Fibroblast of skin of scalp (primary cell): ENCODE measurements around the gene ATOH8.

Source experiments
- DNase-seq: peaks from one replicate; pipeline ENCODE4 v3.0.0-alpha.2; 2013

The ATOH8 gene

DNA sequence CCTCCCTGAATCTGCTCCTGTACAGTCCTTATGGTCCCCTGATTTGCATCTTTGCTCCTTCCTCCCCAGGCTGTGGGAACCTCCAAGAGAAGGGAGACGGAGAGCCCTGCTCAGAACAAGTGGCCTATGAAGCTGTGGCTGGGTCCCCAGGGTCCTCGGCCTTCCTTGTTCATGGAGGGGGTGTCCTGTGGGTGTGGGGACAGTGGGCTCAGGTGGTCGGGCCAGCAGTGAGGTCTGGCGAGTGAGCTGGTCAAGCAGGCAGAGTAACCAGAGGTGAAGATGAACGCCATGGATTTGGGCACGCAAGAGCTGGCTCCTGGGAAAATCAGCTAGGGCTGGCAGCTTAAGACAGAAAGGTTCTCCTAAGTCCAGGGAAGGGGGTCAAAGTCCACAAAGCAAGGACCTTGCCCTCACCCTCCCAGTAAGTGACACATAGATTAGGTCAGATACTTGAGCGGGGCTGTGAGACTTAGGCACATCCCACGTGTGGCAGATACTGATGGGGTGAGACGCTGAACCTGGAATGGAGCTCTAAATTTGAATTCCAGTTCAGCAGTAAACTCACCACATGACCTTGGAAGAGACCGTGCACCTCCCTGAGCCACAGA lies 34.8 kb upstream of the ATOH8 start:
- no peak for DNase-seq

DNA sequence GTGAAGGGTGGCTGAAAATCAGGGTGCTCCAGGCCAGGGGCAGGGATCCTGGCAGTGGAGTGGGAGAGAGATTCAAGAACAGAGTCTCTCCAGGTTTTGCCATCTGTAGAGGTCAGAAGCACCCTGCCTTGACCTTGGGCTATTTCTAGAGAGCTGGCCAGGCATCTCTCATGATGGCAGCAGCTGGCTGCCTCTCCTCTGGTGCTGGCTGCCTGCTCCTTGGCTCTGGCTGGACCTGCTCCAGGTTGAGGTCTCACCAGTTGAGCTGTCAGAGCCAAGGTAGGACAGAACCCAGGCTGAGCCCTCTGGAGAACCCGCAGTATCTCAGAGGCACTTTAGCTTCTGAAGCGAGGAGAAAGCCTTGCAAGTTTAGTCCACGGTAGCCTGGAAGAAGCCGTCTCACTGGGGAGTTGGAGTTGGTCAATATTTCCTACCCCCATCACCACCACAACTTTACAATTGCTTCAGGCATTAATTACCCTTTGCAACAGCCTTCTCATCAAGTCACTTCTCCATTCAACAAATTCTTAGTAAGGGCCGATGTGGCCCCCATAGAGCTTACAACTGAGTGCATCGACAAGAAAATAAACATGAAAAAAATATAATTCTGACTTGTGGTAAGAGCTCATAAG lies 34.1 kb upstream of the ATOH8 start:
- DNase-seq, result no peak

DNA sequence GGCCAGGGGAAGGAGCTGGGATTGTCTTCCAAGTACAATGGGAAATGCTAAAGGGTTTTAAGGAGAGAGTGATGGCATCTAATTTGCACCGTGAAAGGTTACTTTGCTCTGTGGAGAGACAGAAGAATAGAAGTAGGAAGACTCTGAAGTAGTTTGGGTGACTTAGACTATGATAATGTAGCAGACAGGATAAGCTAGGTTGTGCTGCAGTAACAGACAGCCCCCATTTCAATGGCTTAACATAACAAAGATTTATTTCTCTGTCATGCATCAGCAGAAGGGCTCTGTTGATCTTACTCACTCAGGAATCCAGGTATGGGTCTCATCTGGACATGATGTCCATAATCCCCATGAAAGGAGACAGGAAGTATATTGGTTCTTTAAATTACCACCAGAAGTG lies 33.3 kb upstream of the ATOH8 start:
- no peak for DNase-seq

DNA sequence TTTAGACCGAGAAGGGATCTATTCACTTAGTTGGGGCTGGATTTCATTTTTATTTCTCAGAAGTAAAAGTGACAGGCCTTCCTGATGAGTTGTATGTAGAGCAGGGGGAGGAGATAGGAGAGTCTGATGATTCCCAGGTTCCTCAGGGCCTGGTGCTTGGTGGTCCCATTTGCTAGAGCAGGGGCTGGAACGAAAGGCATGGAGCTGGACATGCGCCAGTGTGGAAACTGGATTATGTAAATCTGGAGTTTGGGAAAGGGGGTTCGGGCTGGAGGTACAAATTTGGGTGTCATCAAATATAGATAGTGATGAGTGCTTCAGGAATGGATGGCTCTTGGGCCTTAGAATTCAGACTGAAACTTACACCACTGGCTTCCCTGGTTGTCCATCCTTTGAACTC lies 32.1 kb upstream of the ATOH8 start:
- DNase-seq, result no peak

DNA sequence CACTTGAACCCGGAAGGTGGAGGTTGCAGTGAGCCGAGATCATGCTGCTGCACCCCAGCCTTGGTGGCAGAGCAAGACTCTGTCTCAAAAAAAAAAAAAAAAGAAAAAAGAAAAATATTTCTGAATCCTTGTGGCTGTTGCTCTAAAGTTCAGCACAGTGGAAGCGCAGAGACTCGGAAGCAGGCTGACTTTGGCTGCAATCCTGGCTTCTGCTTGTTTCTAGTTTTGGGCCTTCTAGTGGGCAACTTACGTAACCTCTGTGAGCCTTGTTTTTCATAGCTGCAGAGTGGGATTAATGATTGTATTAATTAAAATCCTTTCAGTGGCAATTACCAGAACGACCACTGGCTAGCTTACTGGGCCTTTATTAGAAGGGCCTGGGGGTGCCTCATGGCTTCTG lies 31.3 kb upstream of the ATOH8 start:
- no peak for DNase-seq

DNA sequence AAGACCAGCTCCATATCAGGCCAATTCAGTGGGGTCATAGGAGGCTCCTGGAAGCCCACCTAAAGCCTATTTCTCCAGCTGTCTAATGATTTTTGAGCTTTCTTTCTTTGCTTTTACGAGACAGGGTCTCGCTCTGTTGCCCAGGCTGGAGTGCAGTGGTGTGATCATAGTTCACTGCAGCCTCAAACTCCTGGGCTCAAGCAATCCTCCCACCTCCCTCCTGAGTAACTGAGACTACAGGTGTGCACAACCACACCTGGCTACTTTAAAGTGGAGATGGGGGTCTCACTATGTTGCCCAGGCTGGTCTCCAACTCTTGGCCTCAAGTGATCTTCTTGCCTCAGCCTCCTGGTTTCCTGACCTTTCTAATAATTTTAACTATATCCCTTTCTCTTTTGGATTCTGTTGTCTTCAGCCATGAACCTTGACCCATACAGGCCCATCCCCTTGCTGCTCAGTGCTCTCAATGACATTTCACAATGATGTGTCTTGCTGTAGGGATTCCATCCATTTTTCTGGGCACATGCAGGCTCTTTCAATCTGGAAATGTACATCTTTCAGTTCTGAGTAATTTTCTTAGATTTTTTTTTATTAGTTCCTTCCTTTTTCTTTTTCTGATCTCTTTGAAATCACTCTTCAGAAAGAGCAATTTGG lies 30.0 kb upstream of the ATOH8 start:
- peak; percentile 56 for DNase-seq

DNA sequence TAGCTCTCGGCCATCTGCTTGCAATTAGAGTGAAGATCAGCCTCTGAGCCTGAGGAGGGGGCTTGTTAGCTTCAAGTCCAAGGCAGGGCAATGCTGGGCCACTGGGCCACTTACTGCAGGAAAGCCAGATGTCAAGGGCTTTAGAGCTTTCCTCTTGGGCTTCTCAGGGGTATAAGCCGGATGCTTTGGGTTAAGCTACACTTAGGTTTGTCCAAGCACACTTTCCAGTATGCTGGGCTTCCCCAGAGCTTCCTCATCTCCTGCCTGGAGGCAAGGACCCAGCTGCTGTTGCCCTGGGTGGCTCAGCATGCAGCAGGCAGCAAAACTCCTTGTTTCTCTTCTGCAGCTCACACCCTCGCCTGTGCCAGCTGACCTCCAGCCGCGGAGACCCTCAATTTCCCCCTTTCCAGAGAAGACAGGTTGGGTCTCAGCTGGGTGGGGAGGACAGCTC lies 29.0 kb upstream of the ATOH8 start:
- DNase-seq, result no peak

DNA sequence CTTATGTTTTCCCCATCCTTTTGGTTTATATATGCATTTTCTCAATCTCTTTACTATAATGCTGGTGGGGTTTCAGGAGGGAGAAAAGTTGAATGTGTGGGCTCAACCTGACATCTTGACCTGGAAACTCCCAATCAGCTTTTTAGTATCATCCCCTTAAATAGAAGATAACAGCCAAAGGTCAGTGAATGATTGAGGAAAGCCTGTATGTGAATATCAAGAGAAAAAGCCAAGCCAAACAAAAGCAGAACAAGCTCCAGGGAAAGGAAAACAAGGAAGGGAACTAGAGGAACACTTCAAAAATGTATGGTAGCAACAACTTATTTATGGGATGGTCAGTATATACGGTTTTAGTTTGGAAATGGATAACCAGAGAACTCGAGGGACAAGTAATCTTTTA lies 28.3 kb upstream of the ATOH8 start:
- DNase-seq, result no peak

DNA sequence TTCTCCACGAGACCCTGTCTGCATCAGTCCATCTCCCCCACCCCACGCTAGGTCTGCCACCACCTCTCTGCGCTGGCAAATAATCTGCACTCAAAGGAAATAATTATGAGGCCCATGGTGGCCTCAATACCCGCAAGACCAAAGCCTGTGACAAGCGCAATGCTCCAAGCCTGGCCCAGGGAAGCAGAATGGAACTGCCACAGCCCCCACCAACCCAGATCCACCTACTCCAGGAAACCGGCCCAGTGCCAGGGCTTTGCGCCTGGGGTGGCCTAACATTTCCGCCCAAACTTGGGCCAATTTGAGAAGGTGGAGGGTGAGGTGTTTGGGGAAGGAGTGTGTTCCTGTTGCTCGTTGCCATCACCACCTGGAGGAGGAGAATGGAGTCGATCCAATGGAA lies 26.0 kb upstream of the ATOH8 start:
- no peak for DNase-seq

DNA sequence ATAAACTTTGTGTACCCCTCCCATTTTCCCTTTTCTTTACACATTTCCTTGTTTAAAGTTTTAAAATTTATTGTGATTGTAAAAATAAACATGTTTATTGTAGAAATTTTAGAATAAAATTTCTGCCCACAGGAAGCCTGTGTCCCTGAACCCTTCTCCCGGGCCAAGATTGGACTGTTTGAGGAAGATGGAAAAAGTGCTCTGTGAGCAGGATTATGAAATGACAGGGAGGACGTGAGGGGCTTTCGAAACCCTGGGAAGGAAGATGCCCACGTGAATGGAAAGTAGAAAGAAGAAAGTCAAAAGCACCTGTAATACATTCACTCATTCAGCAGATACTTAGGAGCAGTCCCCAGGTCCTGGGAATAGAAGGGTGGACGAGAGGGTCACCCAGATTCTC lies 25.4 kb upstream of the ATOH8 start:
- no peak for DNase-seq

DNA sequence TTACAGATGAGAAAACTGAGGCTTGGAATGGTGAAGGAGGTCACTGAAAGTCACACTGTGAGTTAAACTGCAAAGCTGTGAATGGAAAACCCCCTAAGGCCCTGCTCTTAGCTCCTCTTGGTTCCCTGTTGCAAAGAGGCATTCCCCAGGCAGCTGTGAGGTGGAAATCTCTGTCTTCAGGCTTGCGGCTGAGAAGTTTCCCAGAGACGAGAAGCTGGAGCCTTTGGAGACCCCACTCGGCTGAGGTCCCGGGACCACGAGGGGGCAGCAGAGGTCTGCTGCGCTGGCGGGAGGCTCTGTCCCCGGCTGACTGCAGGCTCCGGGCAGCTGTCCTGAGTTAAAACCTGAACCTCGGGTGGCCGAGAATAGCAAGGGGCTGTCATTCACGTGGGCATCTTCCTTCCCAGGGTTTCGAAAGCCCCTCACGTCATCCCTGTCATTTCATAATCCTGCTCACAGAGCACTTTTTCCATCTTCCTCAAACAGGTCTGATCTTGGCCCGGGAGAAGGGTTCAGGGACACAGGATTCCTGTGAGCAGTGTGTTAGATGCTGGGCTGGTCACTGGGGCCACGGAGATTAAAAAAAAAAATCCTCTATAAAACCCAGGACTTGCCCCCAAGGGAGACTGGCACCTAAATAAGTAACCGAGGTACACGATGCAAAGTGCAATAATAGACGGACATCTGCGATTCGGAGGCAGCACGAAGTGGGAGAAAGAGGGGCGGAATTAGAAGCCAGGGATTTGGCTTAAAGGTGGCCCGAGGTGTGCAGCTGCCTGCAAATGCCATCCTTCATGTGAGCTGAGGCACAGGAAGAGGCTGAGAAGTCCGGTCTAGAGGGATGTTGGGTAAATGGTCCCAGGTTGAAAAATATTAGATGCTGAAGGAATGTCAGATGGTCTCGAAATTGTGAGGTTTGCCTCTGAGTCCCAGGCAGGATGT lies 24.6 kb upstream of the ATOH8 start:
- peak; percentile 81 for DNase-seq

DNA sequence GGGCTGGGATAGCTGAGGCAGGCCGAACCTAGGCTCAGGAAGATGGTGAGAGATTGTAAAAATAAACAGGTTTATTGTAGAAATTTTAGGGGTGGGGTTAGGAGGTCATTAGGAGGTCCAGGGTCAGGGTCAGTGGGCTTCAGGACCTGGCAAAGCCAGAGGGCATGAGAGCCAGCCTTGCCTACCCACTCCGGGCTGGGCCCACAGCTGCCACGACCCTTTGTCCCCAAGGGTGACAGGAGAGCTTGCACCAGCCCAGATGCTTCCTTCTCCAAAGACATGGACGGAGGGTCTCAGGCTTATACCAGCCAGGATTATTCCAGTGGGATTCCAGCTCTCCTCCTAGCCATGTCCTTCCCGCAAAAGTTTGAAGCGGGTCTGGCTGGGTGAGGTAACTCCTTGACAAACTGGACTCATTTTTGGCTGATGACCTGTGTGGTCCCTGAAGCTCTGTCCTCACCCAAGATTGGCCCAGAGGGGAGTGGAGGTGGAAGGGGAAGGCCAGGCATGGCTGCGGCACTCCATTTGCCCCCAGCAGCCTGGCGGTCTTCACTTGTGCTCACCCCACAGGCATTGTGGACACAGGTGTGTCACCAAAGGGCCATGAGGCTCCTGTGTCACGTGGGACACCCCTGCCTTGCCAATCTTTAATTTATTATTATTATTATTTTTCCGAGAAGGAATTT lies 23.8 kb upstream of the ATOH8 start:
- DNase-seq, result no peak

DNA sequence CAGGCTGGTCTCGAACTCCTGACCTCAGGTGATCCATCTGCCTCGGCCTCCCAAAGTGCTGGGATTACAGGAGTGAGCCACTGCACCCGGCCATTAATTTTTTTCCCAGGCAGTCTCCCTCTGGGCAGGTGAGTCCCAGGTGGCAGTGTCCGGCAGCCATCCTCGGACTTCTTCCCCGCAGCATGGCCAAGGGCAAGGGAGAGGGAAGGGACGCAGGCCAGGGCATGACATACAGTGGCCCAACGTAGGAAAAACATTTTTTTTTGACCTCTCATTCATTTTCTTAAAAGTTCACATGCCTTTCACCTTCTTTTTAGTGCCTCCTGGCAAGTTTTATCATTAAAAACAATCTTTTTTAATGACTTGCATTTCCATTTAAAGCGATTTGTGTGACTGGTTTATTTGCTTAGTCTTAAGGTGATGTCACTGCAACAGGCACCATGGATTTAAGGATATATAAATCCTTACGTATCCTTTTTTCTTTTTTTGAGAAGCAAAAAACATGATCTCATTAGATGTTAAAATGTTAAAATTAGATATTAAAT lies 23.0 kb upstream of the ATOH8 start:
- DNase-seq, result no peak

DNA sequence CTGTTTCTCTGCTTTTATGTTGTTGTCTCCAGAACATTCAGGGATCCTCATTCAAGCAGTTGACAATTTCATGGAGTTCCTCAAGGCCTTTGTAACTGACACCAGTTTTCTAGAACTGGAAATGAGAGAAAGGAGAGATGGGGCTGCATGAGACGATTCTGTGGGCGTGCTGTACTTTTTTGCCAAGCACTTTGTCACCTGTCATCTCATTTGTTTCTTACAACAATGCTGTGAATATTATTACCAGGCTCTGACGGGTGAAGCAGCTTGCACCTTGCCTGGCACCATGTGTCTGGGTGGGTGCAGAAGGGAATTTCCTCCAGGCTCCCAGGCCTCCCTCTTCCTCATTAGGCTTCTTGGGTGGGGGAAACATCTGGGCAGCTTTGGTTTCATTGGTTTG lies 22.2 kb upstream of the ATOH8 start:
- DNase-seq, result no peak

DNA sequence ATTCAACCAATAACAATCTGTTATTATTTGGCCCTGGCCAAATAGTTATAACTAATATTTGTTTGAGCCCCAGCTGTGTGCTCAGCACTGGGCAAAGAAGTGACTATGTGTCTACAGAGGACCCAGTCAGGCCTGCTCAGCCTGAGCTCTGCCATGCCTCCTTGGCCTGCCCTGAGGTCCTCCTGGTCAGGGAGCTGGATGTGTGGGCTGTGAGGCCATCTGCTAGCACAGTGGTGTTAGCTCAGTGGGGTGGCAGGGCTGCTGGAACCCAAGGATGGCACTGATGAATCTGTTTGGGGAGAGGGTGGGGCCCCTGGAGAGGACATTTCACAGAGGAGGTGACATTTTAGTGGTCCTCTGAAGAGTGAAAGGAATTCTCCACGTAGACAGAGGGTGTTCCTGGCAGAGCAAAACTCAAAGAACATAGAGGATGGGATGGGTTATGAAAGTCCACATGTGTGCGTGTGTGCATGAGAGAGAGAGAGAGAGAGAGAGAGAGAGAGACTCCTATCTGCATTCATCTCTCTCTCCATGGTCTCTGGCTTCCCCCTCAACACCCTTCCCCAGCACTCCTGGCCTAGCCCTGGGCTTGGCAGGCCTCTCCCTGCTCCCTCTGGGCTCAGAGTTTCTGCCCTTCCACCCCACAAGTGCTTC lies 21.2 kb upstream of the ATOH8 start:
- DNase-seq, result no peak

DNA sequence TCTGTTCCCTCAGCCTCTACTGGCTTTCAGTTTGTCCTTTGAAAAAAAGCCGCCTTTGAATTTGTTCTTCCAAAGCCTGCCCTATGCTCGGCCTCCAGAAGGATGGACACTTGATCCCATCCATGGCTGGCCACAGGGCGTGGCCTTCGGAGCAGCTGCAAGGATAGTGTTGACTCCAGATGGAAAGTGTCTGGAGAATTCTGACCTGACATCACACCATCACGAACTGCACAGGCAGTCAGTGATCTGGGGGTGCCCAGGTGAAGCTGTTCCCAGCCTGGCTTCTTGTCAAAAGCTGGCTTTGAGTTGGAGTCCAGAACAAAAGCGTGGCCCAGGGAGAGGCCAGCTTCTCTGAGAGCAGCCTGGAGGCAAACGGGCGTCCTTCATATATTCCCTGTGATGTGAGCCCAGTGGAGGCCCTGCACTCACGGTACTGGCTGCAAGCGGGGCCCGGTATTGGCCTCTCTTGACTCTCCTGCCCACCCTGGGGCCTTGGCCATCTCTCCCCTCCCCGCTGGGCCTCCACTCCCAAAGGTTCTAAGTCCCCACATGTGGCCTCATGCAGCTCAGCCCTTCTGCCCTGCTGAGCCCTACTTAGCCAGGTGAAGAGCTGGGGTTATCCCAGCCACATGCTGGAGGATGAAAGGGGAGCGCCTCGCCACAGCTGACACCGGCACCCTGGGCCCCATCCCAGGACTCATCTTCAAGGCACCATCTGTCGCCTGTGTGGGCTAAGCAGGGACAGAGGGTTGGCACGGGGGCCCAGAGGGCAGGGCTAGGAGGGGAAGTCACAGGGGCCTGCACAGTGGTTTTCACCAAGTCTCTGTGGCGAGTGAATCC lies 20.4 kb upstream of the ATOH8 start:
- no peak for DNase-seq

DNA sequence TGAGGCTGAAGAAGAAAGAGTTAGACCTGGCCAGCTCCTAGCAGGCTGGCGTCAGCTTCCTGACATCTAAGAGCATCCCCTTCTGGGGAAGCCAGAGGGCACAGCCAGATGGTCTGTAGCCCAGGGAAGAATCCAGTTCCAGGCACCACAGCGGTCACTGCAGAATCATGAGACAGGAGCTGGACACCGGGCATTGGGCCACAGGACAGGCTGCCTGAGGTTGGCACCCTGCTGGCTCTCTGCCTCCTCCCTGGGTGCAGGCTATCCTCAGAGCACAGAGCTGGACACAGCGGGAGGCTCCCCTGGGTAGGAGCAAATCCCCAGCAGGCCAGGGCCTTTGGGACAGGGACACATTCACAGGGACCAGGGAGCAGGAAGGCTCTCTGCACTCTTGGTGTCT lies 19.8 kb upstream of the ATOH8 start:
- no peak for DNase-seq

DNA sequence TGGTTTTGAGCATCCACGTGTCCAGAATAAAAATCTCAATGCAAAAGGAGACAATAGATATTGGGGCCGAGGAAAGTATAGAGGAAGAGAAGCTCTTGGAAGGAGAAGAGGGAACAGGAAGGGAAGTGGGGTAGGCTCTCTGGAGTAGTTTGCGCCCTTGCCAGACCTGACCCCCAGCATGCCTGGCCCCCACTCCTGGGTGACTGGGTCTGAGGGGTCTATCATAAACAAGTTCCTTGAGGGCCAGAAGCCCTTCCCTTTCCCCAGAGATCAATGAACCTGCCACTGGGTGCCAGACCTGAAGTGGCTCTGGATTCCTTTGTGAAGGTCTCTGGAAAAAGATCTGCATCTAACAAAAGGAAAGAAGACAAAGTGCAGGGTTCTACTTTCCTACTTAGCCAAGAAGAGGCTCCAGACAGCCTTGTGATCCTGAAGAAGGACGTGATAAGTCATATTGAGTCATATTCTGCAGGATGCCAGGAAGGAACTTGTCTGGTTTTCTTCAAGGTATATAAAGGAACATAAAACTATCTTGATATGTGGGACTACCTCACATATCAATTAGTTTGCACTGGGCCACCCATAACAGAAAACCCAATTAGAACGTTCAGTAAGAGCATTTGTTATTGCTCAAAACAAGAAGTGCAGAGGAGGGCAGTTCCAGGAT lies 18.7 kb upstream of the ATOH8 start:
- no peak for DNase-seq

DNA sequence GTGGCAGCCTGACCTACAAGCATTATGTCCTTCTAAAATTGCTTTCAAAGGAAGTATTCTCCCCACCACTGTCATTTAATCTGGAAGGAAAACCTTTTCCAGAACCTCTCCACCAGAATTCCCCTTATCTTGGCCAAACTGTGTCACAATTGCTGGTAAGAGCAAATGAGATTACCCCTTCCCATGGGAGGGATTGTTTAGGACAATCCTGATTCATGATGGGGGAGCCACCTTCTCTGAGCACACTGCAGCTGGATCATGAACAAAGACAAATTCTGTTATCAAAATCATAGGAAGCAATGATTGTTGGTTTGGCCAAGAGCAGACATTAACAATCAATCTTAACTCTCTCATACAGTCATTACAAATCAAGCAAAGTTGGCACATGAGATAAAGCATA lies 18.1 kb upstream of the ATOH8 start:
- DNase-seq, result no peak
